HG03565 (cell line): ENCODE data around the gene PURB.
"Not testable (repeated sequence)": the region's sequence is repeated elsewhere in the genome, so short reads cannot be mapped to it uniquely, and the experiment has no call there.

Source experiments
- ATAC-seq: cut with Tn5 transposase; IDR thresholded peaks from one replicate; pipeline ENCODE4 v1.9.1; 2021; ENCODE audit warnings: mild to moderate bottlenecking, moderate library complexity; ENCODE audit not compliant: unreplicated experiment

PURB gene

GRCh38 chr7:44893710-44894234 lies 8.4 kb upstream of the PURB start:
- ATAC-seq: no peak

DNA sequence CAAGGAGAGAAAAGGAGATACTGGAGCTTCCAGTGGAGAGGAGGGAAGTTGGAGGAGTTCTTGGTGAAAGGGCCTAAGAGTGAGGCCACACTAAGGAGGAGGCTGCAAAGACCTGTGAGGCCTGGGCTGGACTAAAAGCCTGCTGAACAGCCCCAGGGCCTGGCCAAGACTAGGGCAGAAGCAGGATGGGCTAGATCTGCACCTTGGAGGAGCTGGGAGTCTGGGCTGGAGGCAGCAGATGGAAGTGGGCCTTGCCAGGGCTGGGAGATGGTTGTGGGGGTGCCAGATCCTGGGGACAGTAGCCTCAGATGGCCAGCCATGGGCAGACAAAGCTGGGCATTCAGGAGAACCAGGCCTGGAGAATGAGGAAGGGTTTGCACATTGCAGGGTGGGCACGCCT lies 6.5 kb upstream of the PURB start:
- no peak for ATAC-seq

DNA sequence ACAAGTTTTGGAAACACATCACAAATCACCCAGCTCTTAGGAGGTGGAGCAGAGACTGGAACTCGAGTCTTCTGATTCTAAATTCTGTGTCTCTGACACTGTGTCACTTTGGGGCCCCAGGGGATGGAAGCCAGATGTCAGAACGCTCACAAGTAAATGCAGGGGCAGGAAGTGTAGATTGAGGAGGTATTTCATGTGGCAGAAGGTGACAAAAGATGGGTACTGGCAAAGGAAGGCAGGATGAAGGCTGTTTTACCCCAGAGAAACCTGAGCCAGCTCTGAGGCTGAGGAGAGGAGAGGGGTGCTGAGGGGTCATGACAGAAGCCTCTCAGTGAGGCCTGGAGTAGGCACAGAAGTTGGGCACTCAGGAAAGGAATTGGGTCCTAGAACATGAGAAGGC lies 6.0 kb upstream of the PURB start:
- no peak for ATAC-seq

GRCh38 chr7:44889086-44889781 lies 3.9 kb upstream of the PURB start:
- no peak for ATAC-seq

DNA sequence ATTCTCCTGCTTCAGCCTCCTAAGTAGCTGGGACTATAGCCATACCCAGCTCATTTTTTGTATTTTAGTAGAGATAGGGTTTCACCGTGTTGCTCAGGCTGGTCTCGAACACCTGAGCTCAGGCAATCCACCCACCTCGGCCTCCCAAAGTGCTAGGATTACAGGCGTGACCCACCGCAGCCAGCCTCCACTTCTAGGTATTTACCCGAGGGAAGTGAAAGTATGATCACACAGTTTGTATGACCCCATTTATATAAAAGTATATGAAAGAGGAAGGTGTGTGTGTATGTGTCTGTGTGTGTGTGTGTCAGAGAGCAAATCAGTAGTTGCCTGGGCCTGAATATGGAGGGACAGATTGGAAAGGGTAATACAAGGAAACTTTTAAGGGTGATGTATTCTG lies 2.0 kb upstream of the PURB start:
- ATAC-seq: no peak

- ATAC-seq: peak; percentile 6
These were observed 523 bp downstream of the PURB start for GRCh38 chr7:44884621-44885393.

- no peak for ATAC-seq
These were observed 1.2 kb downstream of the PURB start for GRCh38 chr7:44883961-44884620.

GRCh38 chr7:44882899-44883298 lies 2.4 kb downstream of the PURB start:
- ATAC-seq: no peak

DNA sequence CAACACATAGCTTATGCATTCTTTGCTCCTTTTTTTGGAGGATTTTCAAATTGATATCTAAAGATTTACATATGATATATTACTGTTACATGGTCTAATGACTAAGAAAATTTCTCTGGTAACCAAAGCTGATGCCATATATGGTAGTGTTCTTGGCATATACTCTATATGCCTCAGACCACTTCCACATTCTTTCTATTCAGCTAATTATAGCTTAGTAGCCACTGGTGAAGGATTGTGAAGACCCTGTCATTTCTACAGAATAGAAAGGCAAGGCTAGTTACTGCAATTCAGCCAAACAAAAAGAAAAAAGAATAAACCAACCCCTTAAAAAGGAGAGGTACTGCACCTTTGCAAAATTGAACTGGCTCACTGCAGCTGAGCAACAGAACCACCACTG lies 3.7 kb downstream of the PURB start:
- ATAC-seq: no peak

- ATAC-seq: no peak
These were observed 4.2 kb downstream of the PURB start for GRCh38 chr7:44881066-44881600.

GRCh38 chr7:44880317-44881018 lies 4.9 kb downstream of the PURB start:
- no peak for ATAC-seq

GRCh38 chr7:44876393-44876792 lies 8.9 kb downstream of the PURB start:
- ATAC-seq: no peak

GRCh38 chr7:44875241-44875640 lies 10.1 kb downstream of the PURB start:
- no peak for ATAC-seq

- no peak for ATAC-seq
These were observed 12.5 kb downstream of the PURB start for GRCh38 chr7:44872787-44873186.

DNA sequence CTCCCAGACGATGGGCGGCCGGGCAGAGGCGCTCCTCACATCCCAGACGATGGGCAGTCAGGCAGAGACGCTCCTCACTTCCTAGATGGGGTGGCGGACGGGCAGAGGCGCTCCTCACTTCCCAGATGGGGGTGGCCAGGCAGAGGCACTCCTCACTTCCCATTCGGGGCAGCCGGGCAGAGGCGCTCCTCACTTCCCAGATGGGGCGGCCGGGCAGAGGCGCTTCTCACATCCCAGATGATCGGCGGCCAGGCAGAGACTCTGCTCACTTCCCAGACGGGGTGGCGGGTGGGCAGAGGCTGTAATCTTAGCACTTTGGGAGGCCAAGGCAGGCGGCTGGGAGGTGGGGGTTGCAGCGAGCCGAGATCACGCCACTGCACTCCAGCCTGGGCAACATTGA lies 13.4 kb downstream of the PURB start:
- ATAC-seq: not testable (repeated sequence)

GRCh38 chr7:44870780-44871179 lies 14.6 kb downstream of the PURB start:
- ATAC-seq: not testable (repeated sequence)

DNA sequence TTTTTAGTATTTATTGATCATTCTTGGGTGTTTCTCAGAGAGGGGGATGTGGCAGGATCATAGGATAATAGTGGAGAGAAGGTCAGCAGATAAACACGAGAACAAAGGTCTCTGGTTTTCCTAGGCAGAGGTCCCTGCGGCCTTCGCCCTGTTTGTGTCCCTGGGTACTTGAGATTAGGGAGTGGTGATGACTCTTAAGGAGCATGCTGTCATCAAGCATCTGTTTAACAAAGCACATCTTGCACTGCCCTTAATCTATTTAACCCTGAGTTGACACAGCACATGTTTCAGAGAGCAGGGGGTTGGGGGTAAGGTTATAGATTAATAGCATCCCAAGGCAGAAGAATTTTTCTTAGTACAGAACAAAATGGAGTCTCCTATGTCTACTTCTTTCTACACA lies 15.0 kb downstream of the PURB start:
- ATAC-seq: not testable (repeated sequence)

DNA sequence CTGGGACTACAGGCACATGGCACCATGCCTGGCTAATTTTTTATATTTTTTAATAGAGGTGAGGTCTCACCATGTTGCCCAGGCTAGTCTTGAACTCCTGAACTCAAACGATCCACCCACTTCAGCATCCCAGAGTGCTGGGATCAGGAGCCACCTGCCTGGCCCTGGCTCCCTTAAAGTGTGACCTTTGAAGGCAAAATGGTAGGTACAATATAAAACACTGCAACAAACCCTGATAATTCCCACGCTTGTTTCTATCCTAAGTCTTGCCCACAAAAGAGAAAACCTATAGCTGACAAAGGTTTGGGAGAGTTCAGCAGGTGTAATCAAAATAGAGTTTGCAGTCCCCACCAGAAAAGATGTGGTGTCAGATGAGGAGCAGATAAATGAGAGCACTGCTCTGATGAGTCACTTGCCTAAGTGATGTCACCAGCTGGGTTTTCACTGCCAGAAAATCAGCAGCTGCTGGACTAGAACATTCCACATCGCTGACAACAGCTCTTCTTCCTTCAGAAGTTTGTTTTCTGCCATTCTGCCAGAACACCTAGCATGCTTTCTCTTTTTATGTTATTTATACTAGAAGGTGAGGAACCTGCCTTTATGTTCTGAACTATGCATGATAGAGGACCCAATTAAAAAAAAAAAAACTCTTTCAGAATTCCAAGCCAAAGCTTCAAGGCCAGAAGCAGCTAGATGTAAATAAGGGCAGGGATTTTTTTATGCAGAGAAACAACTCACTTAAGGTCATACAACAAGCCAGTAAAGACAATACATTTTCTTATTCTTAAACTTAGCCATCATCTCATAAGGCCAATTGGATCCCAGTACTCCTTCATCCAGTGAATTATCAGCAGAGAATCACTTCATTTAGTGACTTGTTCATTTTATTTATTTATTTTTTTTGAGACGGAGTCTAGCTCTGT lies 18.0 kb downstream of the PURB start:
- ATAC-seq: no peak

DNA sequence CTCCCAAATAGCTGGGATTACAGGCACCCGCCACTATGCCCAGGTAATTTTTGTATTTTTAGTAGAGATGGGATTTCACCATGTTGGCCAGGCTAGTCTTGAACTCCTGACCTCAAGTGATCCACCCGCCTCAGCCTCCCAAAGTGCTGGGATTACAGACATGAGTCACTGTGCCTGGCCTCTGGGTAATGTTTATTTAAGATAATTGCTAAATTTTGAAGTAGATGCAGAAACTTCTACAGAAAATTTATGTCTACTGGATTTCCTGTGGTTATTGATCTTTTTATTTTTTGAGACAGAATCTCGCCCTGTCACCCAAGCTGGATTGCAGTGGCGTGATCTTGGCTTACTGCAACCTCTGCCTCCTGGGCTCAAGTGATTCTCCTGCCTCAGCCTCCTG lies 23.4 kb downstream of the PURB start:
- not testable (repeated sequence) for ATAC-seq

GRCh38 chr7:44858161-44858560 lies 27.2 kb downstream of the PURB start:
- ATAC-seq: no peak
